ENCODE results near the gene FAM24A. TPM values are rescaled to one million over a fixed set of nuclear protein-coding genes. Genes with fewer than 3 reads are reported as not detected.
A peak's percentile ranks its signal among the peaks of the same experiment; 100 is the strongest.

Gene FAM24A
- total RNA-seq, 1 donor, result not detected

- Histone ChIP-seq H2AFZ (ENCODE audit: low read length) (peak within 1 kb of the TSS; percentile 100), H3K27me3 (ENCODE audit: insufficient read depth, low read length) (no peaks in the 10 kb centered on the region), H3K4me3 (ENCODE audit: insufficient read depth, low read length) (peak within 1 kb of the TSS; percentile 92), H3K4me1 (ENCODE audit: insufficient read depth, low read length) (peaks cover 12% of the 10 kb centered on the region), H4K20me1 (ENCODE audit: insufficient read depth, low read length) (no peaks in the 10 kb centered on the region), H3K27ac (ENCODE audit: low read depth, low read length) (peak within 1 kb of the TSS; percentile 67), H3K9me3 (ENCODE audit: low read depth, low read length) (no peaks in the 10 kb centered on the region), H3K4me2 (ENCODE audit: insufficient read depth, low read length) (peak within 1 kb of the TSS; percentile 98), H3K79me2 (ENCODE audit: insufficient read depth, low read length) (peaks cover 19% of the 10 kb centered on the region), H3K36me3 (ENCODE audit: insufficient read depth, low read length) (peaks cover 5% of the 10 kb centered on the region)
- DNase-seq (ENCODE audit: insufficient read length, low spot score, missing footprints), result peak; percentile 98
- TF ChIP-seq, protein P1, sequence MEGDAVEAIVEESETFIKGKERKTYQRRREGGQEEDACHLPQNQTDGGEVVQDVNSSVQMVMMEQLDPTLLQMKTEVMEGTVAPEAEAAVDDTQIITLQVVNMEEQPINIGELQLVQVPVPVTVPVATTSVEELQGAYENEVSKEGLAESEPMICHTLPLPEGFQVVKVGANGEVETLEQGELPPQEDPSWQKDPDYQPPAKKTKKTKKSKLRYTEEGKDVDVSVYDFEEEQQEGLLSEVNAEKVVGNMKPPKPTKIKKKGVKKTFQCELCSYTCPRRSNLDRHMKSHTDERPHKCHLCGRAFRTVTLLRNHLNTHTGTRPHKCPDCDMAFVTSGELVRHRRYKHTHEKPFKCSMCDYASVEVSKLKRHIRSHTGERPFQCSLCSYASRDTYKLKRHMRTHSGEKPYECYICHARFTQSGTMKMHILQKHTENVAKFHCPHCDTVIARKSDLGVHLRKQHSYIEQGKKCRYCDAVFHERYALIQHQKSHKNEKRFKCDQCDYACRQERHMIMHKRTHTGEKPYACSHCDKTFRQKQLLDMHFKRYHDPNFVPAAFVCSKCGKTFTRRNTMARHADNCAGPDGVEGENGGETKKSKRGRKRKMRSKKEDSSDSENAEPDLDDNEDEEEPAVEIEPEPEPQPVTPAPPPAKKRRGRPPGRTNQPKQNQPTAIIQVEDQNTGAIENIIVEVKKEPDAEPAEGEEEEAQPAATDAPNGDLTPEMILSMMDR (IDR thresholded peaks at IDR 0.05; ENCODE audit: extremely low read depth, low read depth, low read length), result no peak
Measured at GRCh38 chr10:122953902-122954730, 43.7 kb downstream of the FAM24A start, which contains the start of gene C10orf88. Gene C10orf88 (minus strand): TSS chr10:122954227. CDS start chr10:122954178, 49 bp downstream.

DNA sequence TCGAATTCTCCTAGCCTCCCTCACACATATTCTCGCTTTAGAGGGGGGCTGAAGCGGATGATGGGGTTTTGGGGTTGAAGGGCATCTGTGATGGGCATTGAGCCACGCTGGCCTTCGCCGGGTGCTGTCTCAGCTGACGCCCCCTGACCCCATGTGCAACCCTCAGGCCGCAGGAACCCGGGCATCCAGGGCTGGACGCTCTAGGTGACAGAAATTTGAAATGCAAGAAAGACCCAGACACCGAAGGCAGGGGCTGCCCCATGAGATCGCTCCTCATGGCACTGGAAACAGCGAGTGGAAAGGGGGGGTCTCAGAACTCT lies 44.3 kb downstream of the FAM24A start:
- H3K36me3 ChIP-seq (ENCODE audit: insufficient read depth, low read length), result no peaks in the 10 kb centered on the region
- peaks cover 19% of the 10 kb centered on the region for H3K79me2 ChIP-seq (ENCODE audit: insufficient read depth, low read length)
- no peak overlapping the region for H3K27ac ChIP-seq (ENCODE audit: low read depth, low read length)
- H3K9me3 ChIP-seq (ENCODE audit: low read depth, low read length), result no peaks in the 10 kb centered on the region
- H4K20me1 ChIP-seq (ENCODE audit: insufficient read depth, low read length), result no peaks in the 10 kb centered on the region
- DNase-seq (ENCODE audit: insufficient read length, low spot score, missing footprints), result no peak
- TF ChIP-seq, protein P1 (IDR thresholded peaks at IDR 0.05; ENCODE audit: extremely low read depth, low read depth, low read length), result no peak
- H3K4me3 ChIP-seq (ENCODE audit: insufficient read depth, low read length), result peak overlapping the region; percentile 92
- peak overlapping the region; percentile 100 for H2AFZ ChIP-seq (ENCODE audit: low read length)
- no peaks in the 10 kb centered on the region for H3K27me3 ChIP-seq (ENCODE audit: insufficient read depth, low read length)
- peak overlapping the region; percentile 98 for H3K4me2 ChIP-seq (ENCODE audit: insufficient read depth, low read length)
- peaks cover 12% of the 10 kb centered on the region for H3K4me1 ChIP-seq (ENCODE audit: insufficient read depth, low read length)

DNA sequence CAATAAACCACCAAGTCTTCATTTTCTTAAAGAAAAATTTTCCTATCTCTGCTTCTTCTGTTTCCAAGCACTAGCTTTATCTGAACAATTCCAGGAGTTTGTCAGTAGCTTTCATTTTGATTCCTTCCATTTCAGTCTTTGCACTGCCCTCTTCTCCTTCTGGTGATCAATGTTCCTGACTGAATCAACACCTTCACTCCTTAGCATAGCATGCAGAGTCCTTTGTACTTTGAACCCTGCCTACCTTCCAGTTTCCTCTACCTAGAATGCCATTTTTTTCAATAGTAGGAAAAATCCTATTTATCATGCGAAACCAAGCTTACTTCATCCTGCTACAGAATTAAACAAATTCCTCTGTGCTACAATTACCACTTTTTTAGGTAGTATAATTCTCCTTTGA lies 45.5 kb downstream of the FAM24A start:
- Histone ChIP-seq H3K27me3 (ENCODE audit: insufficient read depth, low read length) (no peaks in the 10 kb centered on the region), H3K79me2 (ENCODE audit: insufficient read depth, low read length) (peaks cover 18% of the 10 kb centered on the region), H3K36me3 (ENCODE audit: insufficient read depth, low read length) (no peaks in the 10 kb centered on the region), H3K9me3 (ENCODE audit: low read depth, low read length) (no peaks in the 10 kb centered on the region), H4K20me1 (ENCODE audit: insufficient read depth, low read length) (no peaks in the 10 kb centered on the region), H3K4me1 (ENCODE audit: insufficient read depth, low read length) (peaks cover 12% of the 10 kb centered on the region), H3K27ac (ENCODE audit: low read depth, low read length) (no peak overlapping the region), H3K4me3 (ENCODE audit: insufficient read depth, low read length) (no peak overlapping the region), H2AFZ (ENCODE audit: low read length) (no peak overlapping the region), H3K4me2 (ENCODE audit: insufficient read depth, low read length) (no peak overlapping the region)
- DNase-seq (ENCODE audit: insufficient read length, low spot score, missing footprints), result no peak
- TF ChIP-seq, protein P1 (IDR thresholded peaks at IDR 0.05; ENCODE audit: extremely low read depth, low read depth, low read length), result no peak

- Histone ChIP-seq H2AFZ (ENCODE audit: low read length) (no peak overlapping the region), H3K27ac (ENCODE audit: low read depth, low read length) (no peak overlapping the region), H3K27me3 (ENCODE audit: insufficient read depth, low read length) (no peaks in the 10 kb centered on the region), H3K9me3 (ENCODE audit: low read depth, low read length) (no peaks in the 10 kb centered on the region), H3K4me1 (ENCODE audit: insufficient read depth, low read length) (peaks cover 12% of the 10 kb centered on the region), H3K4me3 (ENCODE audit: insufficient read depth, low read length) (no peak overlapping the region), H3K4me2 (ENCODE audit: insufficient read depth, low read length) (no peak overlapping the region), H3K36me3 (ENCODE audit: insufficient read depth, low read length) (no peaks in the 10 kb centered on the region), H3K79me2 (ENCODE audit: insufficient read depth, low read length) (peaks cover 11% of the 10 kb centered on the region), H4K20me1 (ENCODE audit: insufficient read depth, low read length) (no peaks in the 10 kb centered on the region)
- TF ChIP-seq, protein P1 (IDR thresholded peaks at IDR 0.05; ENCODE audit: extremely low read depth, low read depth, low read length), result no peak
- no peak for DNase-seq (ENCODE audit: insufficient read length, low spot score, missing footprints)
Measured at GRCh38 chr10:122957474-122957873, 47.1 kb downstream of the FAM24A start.
